HL-60 (cell line): ENCODE measurements around the gene AGMAT.

Experiments used
- CTCF ChIP-seq: IDR thresholded peaks from one replicate; pipeline ENCODE4 v1.5.1; 2011; ENCODE audit warnings: low read length, control low read depth, inconsistent platforms; ENCODE audit not compliant: insufficient read depth
- GABPA ChIP-seq: IDR thresholded peaks from 2 replicates; pipeline ENCODE4 v1.6.1; 2012; ENCODE audit warnings: low read depth
- POLR2AphosphoS5 ChIP-seq: IDR thresholded peaks from 2 replicates; pipeline ENCODE4 v1.6.1; 2012; ENCODE audit warnings: low read depth

GRCh38 chr1:15568387-15569073 is 16.3 kb downstream of the AGMAT start:
- TF ChIP-seq GABPA (no peak), CTCF (no peak), POLR2AphosphoS5 (no peak)
